Stimulated activated CD4-positive, alpha-beta T cell treated with anti-CD3 and anti-CD28 coated beads, Interleukin-15, amount 100 ng/mL, for 48 hours (primary cell): ENCODE data around the gene ALDH1A2.
"Not testable (repeated sequence)": the region's sequence is repeated elsewhere in the genome, so short reads cannot be mapped to it uniquely, and the experiment has no call there.

ENCODE experiments used
- DNase-seq, 2 donors: peaks; one replicate each; pipeline ENCODE4 v3.0.0-alpha.2; 2020; ENCODE audit warnings: low read depth in 2 of 2

ALDH1A2 gene

GRCh38 chr15:58066042-58066867, 744 bp upstream of the ALDH1A2 start:
- peak; percentile 12 to 40 for DNase-seq

GRCh38 chr15:58064980-58065444, 499 bp downstream of the ALDH1A2 start:
- DNase-seq, result no peak

GRCh38 chr15:58064082-58064979, 1.2 kb downstream of the ALDH1A2 start:
- DNase-seq, result no peak

GRCh38 chr15:58063614-58064013, 1.9 kb downstream of the ALDH1A2 start:
- DNase-seq, result no peak

- DNase-seq, result no peak
These were observed 2.5 kb downstream of the ALDH1A2 start for GRCh38 chr15:58062983-58063382.

- no peak for DNase-seq
These were observed 3.3 kb downstream of the ALDH1A2 start for GRCh38 chr15:58062175-58062574.

GRCh38 chr15:58060575-58060974, 4.9 kb downstream of the ALDH1A2 start:
- no peak for DNase-seq

GRCh38 chr15:58058729-58059128, 6.8 kb downstream of the ALDH1A2 start:
- DNase-seq, result no peak

- no peak for DNase-seq
These were observed 7.4 kb downstream of the ALDH1A2 start for GRCh38 chr15:58058073-58058472.

GRCh38 chr15:58057559-58057958, 8.0 kb downstream of the ALDH1A2 start:
- DNase-seq, result no peak

GRCh38 chr15:58056015-58056414, 9.5 kb downstream of the ALDH1A2 start:
- no peak for DNase-seq

- DNase-seq, result no peak
These were observed 12.0 kb downstream of the ALDH1A2 start for GRCh38 chr15:58053315-58054153.

- no peak for DNase-seq
These were observed 13.2 kb downstream of the ALDH1A2 start for GRCh38 chr15:58052334-58052733.

GRCh38 chr15:58049520-58050227, 15.8 kb downstream of the ALDH1A2 start:
- no peak for DNase-seq

GRCh38 chr15:58048261-58048660, 17.2 kb downstream of the ALDH1A2 start:
- DNase-seq, result no peak

- DNase-seq, result no peak
These were observed 18.4 kb downstream of the ALDH1A2 start for GRCh38 chr15:58047149-58047548.

- DNase-seq, result no peak
These were observed 19.0 kb downstream of the ALDH1A2 start for GRCh38 chr15:58046467-58046866.

GRCh38 chr15:58045376-58045775, 20.1 kb downstream of the ALDH1A2 start:
- not testable (repeated sequence) for DNase-seq

- DNase-seq, result no peak
These were observed 21.0 kb downstream of the ALDH1A2 start for GRCh38 chr15:58044551-58044950.

- DNase-seq, result peak in 1 of 2 donors; percentile 22
These were observed 22.2 kb downstream of the ALDH1A2 start for GRCh38 chr15:58043192-58043903.
